HUES6 (cell line): ENCODE data around the gene AVL9.

Source experiments
- H3K27ac ChIP-seq: 2 replicates; pipeline ENCODE4 v1.7.0; 2013; ENCODE audit warnings: low read depth, mild to moderate bottlenecking, low read length, inconsistent platforms
- H3K27me3 ChIP-seq: 2 replicates; pipeline ENCODE4 v1.6.1; 2013; ENCODE audit warnings: low read length; ENCODE audit not compliant: control insufficient read depth, insufficient read depth
- H3K36me3 ChIP-seq: 2 replicates; pipeline ENCODE4 v1.6.1; 2013; ENCODE audit warnings: low read length; ENCODE audit not compliant: control insufficient read depth, insufficient read depth
- H3K4me1 ChIP-seq: 2 replicates; pipeline ENCODE4 v1.6.1; 2013; ENCODE audit warnings: low read length; ENCODE audit not compliant: control insufficient read depth, insufficient read depth
- H3K4me3 ChIP-seq: 2 replicates; pipeline ENCODE4 v1.5.1; 2013; ENCODE audit warnings: low read depth, low read length
- H3K9ac ChIP-seq: one replicate; pipeline ENCODE4 v1.6.1; 2013; ENCODE audit warnings: mild to moderate bottlenecking, low read length
- H3K9me3 ChIP-seq: 2 replicates; pipeline ENCODE4 v1.6.1; 2013; ENCODE audit warnings: low read depth, low read length; ENCODE audit not compliant: control insufficient read depth, insufficient read depth

The AVL9 gene

GRCh38 chr7:32533276-32534029, 38.2 kb downstream of the AVL9 start:
- no peaks in the 10 kb centered on the region for H3K27me3 ChIP-seq
- no peaks in the 10 kb centered on the region for H3K9me3 ChIP-seq
- H3K36me3 ChIP-seq: no peaks in the 10 kb centered on the region
- no peak overlapping the region for H3K4me3 ChIP-seq
- no peak overlapping the region for H3K9ac ChIP-seq
- peaks cover 12% of the 10 kb centered on the region for H3K4me1 ChIP-seq
- no peak overlapping the region for H3K27ac ChIP-seq

GRCh38 chr7:32535162-32535702, 39.9 kb downstream of the AVL9 start:
- H3K4me3 ChIP-seq: no peak overlapping the region
- H3K9ac ChIP-seq: no peak overlapping the region
- no peak overlapping the region for H3K27ac ChIP-seq
- H3K36me3 ChIP-seq: no peaks in the 10 kb centered on the region
- H3K4me1 ChIP-seq: peaks cover 12% of the 10 kb centered on the region
- no peaks in the 10 kb centered on the region for H3K27me3 ChIP-seq
- no peaks in the 10 kb centered on the region for H3K9me3 ChIP-seq

GRCh38 chr7:32536016-32536415, 40.7 kb downstream of the AVL9 start:
- Histone ChIP-seq H3K9ac (no peak overlapping the region), H3K36me3 (no peaks in the 10 kb centered on the region), H3K27ac (no peak overlapping the region), H3K4me3 (no peak overlapping the region), H3K27me3 (no peaks in the 10 kb centered on the region), H3K4me1 (peaks cover 9% of the 10 kb centered on the region), H3K9me3 (no peaks in the 10 kb centered on the region)

GRCh38 chr7:32536585-32536984, 41.3 kb downstream of the AVL9 start:
- no peaks in the 10 kb centered on the region for H3K9me3 ChIP-seq
- no peak overlapping the region for H3K27ac ChIP-seq
- no peaks in the 10 kb centered on the region for H3K27me3 ChIP-seq
- no peak overlapping the region for H3K9ac ChIP-seq
- peaks cover 6% of the 10 kb centered on the region for H3K4me1 ChIP-seq
- H3K36me3 ChIP-seq: no peaks in the 10 kb centered on the region
- H3K4me3 ChIP-seq: no peak overlapping the region

- H3K9ac ChIP-seq: no peak overlapping the region
- peaks cover 2% of the 10 kb centered on the region; the same call in 1 of the 2 replicates for H3K36me3 ChIP-seq
- no peak overlapping the region for H3K4me3 ChIP-seq
- no peaks in the 10 kb centered on the region for H3K27me3 ChIP-seq
- no peaks in the 10 kb centered on the region for H3K9me3 ChIP-seq
- H3K27ac ChIP-seq: no peak overlapping the region
- peaks cover 6% of the 10 kb centered on the region for H3K4me1 ChIP-seq
Observed at GRCh38 chr7:32537760-32538159, 42.5 kb downstream of the AVL9 start.

DNA sequence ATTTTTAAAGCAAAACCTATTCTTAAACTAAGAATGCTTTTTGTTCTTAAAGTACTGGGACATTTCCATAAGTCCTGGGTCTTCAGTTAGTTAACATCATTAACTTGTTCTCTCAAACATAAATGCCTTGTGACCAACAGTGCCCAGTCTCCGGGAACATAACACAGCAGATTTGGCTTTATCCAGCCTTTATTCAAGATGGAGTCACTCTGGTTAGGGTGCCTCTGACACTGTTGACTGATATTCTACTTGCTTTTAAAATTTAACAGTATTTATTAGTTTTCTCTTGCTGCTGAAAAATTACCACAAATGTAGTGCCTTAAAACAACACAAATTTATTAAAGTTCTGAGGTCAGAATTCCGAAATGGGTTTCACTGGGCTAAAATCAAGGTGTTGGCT, 44.1 kb downstream of the AVL9 start:
- no peak overlapping the region for H3K9ac ChIP-seq
- H3K9me3 ChIP-seq: no peaks in the 10 kb centered on the region
- H3K4me1 ChIP-seq: peaks cover 6% of the 10 kb centered on the region
- peaks cover 12% of the 10 kb centered on the region for H3K36me3 ChIP-seq
- no peaks in the 10 kb centered on the region for H3K27me3 ChIP-seq
- no peak overlapping the region for H3K4me3 ChIP-seq
- no peak overlapping the region for H3K27ac ChIP-seq

- H3K9ac ChIP-seq: no peak overlapping the region
- peaks cover 15% of the 10 kb centered on the region for H3K36me3 ChIP-seq
- H3K27me3 ChIP-seq: no peaks in the 10 kb centered on the region
- no peaks in the 10 kb centered on the region for H3K9me3 ChIP-seq
- peaks cover 6% of the 10 kb centered on the region for H3K4me1 ChIP-seq
- no peak overlapping the region for H3K4me3 ChIP-seq
- H3K27ac ChIP-seq: no peak overlapping the region
Observed at GRCh38 chr7:32539919-32540531, 44.7 kb downstream of the AVL9 start.

- no peak overlapping the region for H3K4me3 ChIP-seq
- no peaks in the 10 kb centered on the region for H3K27me3 ChIP-seq
- no peak overlapping the region for H3K27ac ChIP-seq
- no peaks in the 10 kb centered on the region for H3K9me3 ChIP-seq
- H3K36me3 ChIP-seq: peaks cover 27% of the 10 kb centered on the region
- no peaks in the 10 kb centered on the region for H3K4me1 ChIP-seq
- H3K9ac ChIP-seq: no peak overlapping the region
Observed at GRCh38 chr7:32542595-32542994, 47.3 kb downstream of the AVL9 start.

GRCh38 chr7:32559480-32559879, 64.2 kb downstream of the AVL9 start:
- Histone ChIP-seq H3K9ac (no peak overlapping the region), H3K36me3 (peaks cover 61% of the 10 kb centered on the region), H3K27ac (no peak overlapping the region), H3K27me3 (no peaks in the 10 kb centered on the region), H3K9me3 (no peaks in the 10 kb centered on the region), H3K4me3 (no peak overlapping the region), H3K4me1 (no peaks in the 10 kb centered on the region)

DNA sequence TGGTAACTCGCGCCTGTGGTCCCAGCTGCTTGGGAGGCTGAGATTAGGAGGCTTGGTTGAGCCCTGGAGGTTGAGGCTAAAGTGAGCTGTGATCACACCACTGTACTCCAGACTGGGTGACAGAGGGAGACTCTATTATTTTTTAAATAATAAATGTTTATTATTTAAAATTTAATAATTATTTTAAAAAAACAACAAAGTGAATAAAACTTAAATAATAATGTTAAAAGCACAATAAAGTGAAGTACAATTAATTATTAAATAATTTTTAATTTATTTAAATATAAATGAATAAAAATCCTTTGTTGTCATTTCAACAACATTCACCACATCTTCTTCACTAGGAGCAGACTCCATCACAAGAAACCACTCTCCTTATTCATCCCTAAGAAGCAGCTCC, 64.8 kb downstream of the AVL9 start:
- Histone ChIP-seq H3K27ac (no peak overlapping the region), H3K4me3 (no peak overlapping the region), H3K9me3 (no peaks in the 10 kb centered on the region), H3K4me1 (no peaks in the 10 kb centered on the region), H3K9ac (no peak overlapping the region), H3K27me3 (no peaks in the 10 kb centered on the region), H3K36me3 (peaks cover 56% of the 10 kb centered on the region)

DNA sequence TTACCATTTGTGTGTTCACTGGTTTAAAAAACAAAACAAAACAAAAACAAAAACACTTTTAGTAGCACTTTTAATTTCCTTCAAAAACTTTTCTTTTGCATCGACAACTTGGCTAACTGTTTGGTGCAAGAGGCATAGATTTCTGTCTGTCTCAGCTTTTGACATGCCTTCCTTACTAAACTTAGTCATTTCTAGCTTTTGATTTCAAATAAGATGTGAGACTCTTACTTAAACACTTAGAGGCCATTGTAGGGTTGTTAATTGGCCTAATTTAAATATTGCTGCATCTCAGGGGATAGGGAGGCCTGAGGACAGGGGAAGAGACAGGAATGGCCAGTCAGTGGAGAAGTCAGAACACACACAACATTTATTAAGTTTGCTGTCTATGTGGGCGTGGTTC, 66.3 kb downstream of the AVL9 start:
- Histone ChIP-seq H3K27ac (no peak overlapping the region), H3K9ac (no peak overlapping the region), H3K27me3 (no peaks in the 10 kb centered on the region), H3K36me3 (peaks cover 48% of the 10 kb centered on the region), H3K4me3 (no peak overlapping the region), H3K9me3 (no peaks in the 10 kb centered on the region), H3K4me1 (no peaks in the 10 kb centered on the region)
